GM12801 (cell line): ENCODE data around the gene ZNHIT1.

Experiments used
- TF ChIP-seq, protein P1 (sequence below): IDR thresholded peaks from one replicate; pipeline ENCODE4 v1.5.1; 2011; ENCODE audit warnings: control low read depth; ENCODE audit not compliant: insufficient read length; ENCODE audit errors: extremely low read depth

ZNHIT1 gene

DNA sequence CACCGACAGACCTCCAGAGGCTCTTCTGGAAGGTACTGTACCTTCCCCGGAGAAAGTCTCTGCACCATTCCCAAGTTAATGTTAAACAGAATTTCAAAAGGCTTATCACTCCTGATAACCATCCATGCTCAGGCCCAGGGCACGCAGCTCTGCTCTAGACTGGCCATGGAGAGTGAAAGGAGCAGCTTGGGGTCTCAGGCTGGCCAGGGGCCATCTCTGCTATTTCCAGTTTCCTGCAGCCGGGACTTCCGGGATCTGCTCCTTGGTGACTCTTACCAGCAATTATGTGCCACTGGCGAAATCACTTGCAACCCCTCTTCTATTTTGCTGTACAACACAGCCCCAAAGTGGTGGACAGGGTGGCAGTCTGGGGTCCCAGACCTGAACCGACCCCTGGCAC is 13.7 kb downstream of the ZNHIT1 start:
- TF ChIP-seq, protein P1, sequence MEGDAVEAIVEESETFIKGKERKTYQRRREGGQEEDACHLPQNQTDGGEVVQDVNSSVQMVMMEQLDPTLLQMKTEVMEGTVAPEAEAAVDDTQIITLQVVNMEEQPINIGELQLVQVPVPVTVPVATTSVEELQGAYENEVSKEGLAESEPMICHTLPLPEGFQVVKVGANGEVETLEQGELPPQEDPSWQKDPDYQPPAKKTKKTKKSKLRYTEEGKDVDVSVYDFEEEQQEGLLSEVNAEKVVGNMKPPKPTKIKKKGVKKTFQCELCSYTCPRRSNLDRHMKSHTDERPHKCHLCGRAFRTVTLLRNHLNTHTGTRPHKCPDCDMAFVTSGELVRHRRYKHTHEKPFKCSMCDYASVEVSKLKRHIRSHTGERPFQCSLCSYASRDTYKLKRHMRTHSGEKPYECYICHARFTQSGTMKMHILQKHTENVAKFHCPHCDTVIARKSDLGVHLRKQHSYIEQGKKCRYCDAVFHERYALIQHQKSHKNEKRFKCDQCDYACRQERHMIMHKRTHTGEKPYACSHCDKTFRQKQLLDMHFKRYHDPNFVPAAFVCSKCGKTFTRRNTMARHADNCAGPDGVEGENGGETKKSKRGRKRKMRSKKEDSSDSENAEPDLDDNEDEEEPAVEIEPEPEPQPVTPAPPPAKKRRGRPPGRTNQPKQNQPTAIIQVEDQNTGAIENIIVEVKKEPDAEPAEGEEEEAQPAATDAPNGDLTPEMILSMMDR, result no peak

DNA sequence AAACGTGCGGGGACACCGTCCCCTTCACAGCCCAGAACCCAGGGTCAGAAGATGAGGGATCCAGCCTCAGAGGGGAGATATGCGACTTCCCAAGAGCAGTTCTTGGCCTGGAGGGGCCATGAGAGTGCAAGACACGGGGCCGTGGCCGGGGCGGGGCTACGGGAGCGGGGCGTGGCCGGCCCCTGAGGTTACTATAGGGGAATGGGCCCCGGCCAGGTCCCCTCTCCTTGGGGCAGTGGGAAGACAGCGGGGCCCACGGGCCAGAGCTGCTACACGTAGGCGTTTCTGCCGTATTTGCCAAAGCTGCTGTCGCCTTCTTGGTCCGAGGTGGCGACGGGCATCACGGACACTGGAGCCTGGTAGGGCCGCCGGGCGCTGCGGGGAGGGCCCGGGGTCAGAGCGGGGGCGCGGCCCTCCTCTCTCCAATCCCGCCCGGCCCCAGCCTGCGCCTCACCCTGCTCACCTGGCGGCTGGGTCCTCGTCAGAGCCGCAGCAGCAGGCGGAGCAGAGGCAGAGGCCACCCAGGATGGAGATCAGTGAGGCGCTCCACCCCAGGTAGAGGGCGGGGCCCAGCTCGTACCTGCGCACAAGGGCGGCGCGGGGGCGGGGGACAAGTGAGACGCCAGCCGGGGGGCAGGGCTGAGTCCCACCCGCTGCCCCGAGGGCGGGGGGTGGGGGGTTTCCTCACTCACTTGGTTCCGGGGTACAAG is 14.3 kb downstream of the ZNHIT1 start:
- TF ChIP-seq, protein P1, result no peak

DNA sequence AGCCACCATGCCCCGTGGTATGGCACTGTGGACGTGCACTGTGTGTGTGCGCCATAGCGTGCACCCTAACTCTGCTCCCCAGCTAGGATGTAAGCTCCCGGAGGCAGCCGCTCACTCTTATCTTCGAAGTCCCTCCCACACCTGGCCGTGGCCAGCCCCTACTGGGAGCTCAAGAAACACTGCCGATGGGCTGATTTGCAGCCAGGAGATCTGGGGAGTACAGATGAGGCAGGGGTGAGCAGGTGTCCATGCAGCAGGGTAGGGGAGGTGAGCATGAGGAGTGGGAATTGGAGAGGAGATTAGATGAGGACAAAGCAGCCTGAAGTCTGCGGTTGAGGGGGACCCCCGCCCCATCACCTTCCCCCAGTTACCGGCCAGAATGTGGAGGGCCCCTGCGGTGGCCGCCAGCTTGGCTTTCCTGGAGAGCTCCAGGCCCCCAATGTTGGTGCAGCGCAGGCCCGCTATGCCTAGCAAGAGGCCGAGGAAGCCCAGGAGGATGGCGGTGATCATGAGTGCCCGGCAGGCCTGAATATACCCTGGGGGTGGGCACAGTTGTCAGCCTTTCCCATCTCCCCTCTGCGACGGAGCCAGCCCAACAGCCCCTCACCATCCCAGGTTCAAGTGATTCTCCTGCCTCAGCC is 16.1 kb downstream of the ZNHIT1 start:
- TF ChIP-seq, protein P1, result no peak

DNA sequence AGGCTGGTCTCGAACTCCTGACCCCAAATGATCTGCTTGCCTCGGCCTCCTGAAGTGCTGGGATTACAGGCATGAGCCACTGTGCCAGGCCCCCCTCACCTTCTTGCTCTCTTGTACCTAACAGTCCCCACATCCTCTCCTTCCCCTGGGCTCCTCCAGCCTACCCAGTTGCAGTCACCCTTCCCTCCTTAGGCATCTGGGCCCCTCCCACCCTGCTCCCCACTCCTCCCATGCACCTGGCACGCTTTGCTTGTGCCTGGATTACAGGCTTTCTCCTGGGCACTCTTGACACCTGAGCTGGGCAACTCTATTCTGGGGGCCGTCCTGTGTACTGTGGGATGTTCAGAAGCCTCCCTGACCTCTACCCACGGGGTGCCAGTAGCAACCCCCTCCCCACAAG is 16.7 kb downstream of the ZNHIT1 start:
- TF ChIP-seq, protein P1, result no peak

DNA sequence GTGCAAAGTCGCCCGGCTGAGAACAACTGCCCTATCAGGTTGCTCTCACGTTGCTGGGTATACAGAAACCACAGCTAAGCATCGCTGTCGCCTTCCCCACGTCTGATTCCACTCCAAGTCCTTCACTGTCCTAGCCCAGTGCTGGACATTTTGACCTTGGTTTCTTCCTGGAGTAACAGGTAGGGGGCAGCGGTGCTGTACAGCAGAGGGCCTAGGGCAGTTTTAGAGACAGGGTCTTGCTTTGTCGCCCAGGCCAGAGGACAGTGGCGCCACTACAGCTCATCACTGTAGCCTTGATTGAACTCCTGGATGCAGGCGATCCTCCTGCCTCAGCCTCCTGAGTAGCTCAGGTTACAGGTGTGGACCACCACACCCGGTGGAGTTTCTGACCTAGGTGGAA is 17.1 kb downstream of the ZNHIT1 start:
- TF ChIP-seq, protein P1, result no peak

DNA sequence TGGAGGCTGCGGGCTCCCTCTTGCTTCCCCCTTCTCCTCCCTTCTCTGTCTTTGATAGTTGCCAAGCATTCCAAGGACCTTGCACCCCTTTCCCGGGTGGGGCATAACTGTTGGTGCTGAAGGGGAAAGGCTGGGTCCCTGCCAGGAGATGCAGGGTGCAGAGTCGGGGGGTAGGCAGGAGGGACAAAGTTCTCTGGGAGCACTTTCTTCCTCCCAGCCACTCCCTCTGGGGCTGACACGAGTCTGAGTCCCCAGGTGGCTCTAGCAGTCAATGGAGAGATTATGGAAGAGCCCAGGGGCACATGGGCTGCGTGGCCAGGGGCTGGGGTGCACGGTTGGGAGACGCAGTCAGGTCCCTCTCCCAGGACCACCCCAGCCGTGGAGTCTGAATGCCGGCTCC is 17.6 kb downstream of the ZNHIT1 start:
- TF ChIP-seq, protein P1, result no peak

DNA sequence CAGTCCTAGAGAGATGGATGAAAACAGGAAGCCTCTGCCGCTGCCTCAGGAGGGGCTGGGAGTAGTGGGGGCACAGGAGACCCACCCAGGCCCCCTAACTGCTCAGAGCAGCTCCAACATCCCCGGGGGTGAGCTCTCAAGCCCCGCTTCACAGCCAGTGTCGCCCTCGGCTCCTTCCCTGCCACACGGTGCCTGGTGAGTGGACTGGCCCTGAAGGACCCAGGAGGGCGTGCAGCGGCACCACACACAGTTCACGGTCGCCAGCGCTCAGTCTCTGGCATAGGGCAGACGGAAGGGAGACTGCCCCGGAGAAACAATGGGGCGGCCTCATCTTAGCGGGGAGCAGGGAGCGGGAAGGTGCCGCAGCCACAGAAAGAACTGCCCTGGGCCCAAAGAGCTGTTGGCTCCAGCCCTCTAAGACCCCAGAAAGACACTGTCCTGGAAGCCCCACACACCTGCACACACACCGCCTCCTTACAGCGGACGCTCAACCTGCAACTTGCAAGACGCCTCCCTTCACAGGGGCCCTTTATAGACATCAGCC is 18.4 kb downstream of the ZNHIT1 start:
- TF ChIP-seq, protein P1, result no peak
